Spinal cord (tissue), 10 donors: Measurements from ENCODE around the gene ASTN2. TPM values are rescaled to one million over a fixed set of nuclear protein-coding genes. Genes with fewer than 3 reads are reported as not detected.
"Not testable (repeated sequence)": the region's sequence is repeated elsewhere in the genome, so short reads cannot be mapped to it uniquely, and the experiment has no call there.

Experiments
- DNase-seq, 6 donors: peaks; one replicate each; pipeline versions ENCODE4 v3.0.0 to v3.0.0-alpha.2; 2013 to 2015; ENCODE audit warnings: low spot score in 6 of 6, low read depth in 4 of 6
- H3K27ac ChIP-seq: one replicate; pipeline ENCODE4 v1.5.1; 2013; ENCODE audit warnings: low read depth, low read length, control low read depth
- H3K27me3 ChIP-seq: one replicate; pipeline ENCODE4 v1.6.1; 2013; ENCODE audit warnings: low read length; ENCODE audit not compliant: control insufficient read depth, insufficient read depth
- H3K36me3 ChIP-seq: one replicate; pipeline ENCODE4 v1.6.1; 2013; ENCODE audit warnings: low read length; ENCODE audit not compliant: control insufficient read depth, insufficient read depth
- H3K4me1 ChIP-seq: one replicate; pipeline ENCODE4 v1.6.1; 2013; ENCODE audit warnings: low read length; ENCODE audit not compliant: control insufficient read depth, insufficient read depth
- H3K4me3 ChIP-seq: one replicate; pipeline ENCODE4 v1.5.1; 2013; ENCODE audit warnings: low read depth, low read length, control low read depth
- H3K9me3 ChIP-seq: one replicate; pipeline ENCODE4 v1.6.1; 2013; ENCODE audit warnings: low read length; ENCODE audit not compliant: control insufficient read depth, insufficient read depth
- WGBS: methylation state at CpG from one replicate; pipeline ENCODE4 v1.1.5; 2013; ENCODE audit warnings: missing lambda C conversion rate; ENCODE audit not compliant: insufficient coverage; 5-methylcytosine and 5-hydroxymethylcytosine counted together
- polyA plus RNA-seq, 2 donors: library from polyadenylated mRNA; unstranded; fragments of 120-200 nt; gene quantifications; one replicate each; pipeline ENCODE4 v1.2.1, GENCODE V29; 2013; ENCODE audit not compliant: insufficient read length in 2 of 2
- total RNA-seq, 2 donors: library from RNA; depleted of rRNA in 1 of 2; stranded (reverse); fragments of 120-200 nt in 1 of 2; fragments of >200 nt in 1 of 2; gene quantifications; one replicate each; pipeline versions ENCODE4 v1.2.3 to v1.2.4, GENCODE V29; 2013 to 2014
- donor health status: healthy.

Gene ASTN2
- total and polyA plus RNA-seq, 4 donors, result 35.8 to 48.8 (median 41.4) TPM

DNA sequence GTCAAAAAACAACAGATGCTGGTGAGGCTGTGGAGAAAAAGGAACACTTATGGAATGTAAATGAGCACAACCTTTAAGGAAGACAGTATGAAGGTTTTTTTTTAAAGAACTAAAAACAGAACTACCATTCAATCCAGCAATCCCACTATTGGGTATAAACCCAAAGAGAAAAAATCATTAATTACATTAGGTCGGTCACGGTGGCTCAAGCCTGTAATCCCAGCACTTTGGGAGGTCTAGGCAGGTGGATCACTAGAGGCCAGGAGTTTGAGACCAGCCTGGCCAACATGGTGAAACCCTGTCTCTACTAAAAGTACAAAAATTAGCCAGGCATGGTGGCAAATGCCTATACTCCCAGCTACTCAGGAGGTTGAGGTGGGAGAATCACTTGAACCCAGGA lies 584.5 kb downstream of the ASTN2 start:
- no CpG with 5 or more reads among the region's 2 CpGs for WGBS

DNA sequence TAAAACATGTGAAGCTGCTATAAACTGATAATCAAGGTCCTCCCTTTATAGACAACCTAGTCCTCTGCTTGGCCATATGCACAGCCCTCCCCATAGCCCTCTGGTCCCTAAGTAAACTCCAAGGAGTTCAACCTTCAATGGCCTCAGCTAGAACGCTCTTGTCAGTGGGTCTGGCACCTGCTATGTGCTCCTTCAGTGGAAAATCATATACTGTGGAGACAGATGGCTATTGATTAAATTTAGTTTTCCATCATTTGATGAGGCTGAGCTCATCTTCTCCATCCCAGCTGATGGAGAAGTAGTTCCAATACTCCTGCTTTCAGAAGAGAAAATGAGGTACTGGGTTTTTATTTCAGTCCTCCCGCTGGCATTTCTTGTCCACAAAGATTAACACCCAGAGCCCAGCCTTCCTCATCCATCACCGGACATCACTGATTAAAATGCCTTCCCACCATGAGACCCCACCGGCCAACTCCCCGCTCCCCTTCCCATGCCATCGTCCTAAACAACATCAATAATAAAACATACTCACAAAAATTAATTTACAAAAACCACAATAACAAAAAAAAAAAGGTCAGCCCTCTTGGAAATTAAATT lies 593.1 kb downstream of the ASTN2 start:
- Histone ChIP-seq H3K4me1 (no peaks in the 10 kb centered on the region), H3K4me3 (no peak overlapping the region), H3K27ac (no peak overlapping the region), H3K27me3 (no peaks in the 10 kb centered on the region), H3K9me3 (no peaks in the 10 kb centered on the region), H3K36me3 (no peaks in the 10 kb centered on the region)
- 72% methylated on average over 3 of the region's 6 CpGs for WGBS
- DNase-seq, result no peak

More for the DNA sequence above, 584.5 kb downstream of the ASTN2 start:
- H3K36me3 ChIP-seq, H3K9me3 ChIP-seq, H3K27ac ChIP-seq, DNase-seq, H3K4me3 ChIP-seq, H3K27me3 ChIP-seq, H3K4me1 ChIP-seq: not testable (repeated sequence)

DNA sequence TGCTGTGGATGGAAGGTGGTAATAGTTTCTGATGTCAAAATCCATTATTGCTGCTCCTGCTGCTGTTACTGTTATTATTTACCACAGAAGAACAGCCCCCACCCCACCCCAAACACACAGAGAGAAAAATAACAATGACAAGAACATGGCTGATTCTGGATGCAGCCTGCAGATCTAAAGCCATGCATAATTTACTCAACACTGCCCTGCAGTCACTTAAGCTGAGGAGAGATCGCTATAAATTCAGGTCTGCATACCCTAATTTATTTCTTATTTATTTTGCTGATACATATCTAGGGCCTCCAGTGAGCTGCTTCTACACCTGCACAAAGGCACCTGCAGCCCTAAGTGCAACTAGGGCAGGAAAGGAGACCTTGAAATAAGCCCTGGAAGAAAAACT lies 595.7 kb downstream of the ASTN2 start:
- no peaks in the 10 kb centered on the region for H3K36me3 ChIP-seq
- H3K27ac ChIP-seq, result no peak overlapping the region
- H3K4me1 ChIP-seq, result no peaks in the 10 kb centered on the region

GRCh38 chr9:116817762-116818161 lies 597.1 kb downstream of the ASTN2 start:
- Histone ChIP-seq H3K27ac (no peak overlapping the region), H3K36me3 (no peaks in the 10 kb centered on the region), H3K4me1 (no peaks in the 10 kb centered on the region), H3K9me3 (no peaks in the 10 kb centered on the region), H3K27me3 (no peaks in the 10 kb centered on the region), H3K4me3 (no peak overlapping the region)
- no peak for DNase-seq
- WGBS, result no CpG with 5 or more reads among the region's 1 CpG

More for the DNA sequence above, 595.7 kb downstream of the ASTN2 start:
- DNase-seq, result peak in 1 of 6 donors; percentile 40
- no peaks in the 10 kb centered on the region for H3K9me3 ChIP-seq
- H3K4me3 ChIP-seq, result no peak overlapping the region
- WGBS, result no CpG with 5 or more reads among the region's 1 CpG
- H3K27me3 ChIP-seq, result no peaks in the 10 kb centered on the region

DNA sequence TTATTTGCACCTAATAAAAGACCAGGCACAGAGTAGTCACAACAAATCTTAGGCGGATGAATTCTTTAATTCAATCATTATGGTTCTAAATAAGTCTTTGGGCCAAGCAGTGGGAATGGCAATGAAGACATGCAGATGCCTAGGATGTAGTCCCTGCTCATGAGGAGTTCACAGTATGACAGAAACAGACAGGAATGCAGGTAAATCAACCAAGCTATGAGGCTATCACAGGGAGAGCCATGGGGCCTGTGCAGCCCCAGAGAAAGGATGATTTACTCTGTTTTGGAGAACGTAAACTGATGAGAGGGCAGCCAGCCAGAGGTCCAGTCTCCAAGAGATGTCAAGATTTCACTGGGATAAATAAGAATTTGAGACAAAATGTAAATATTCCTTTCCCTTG lies 598.4 kb downstream of the ASTN2 start:
- WGBS, result no CpG with 5 or more reads among the region's 2 CpGs
- Histone ChIP-seq H3K4me1 (no peaks in the 10 kb centered on the region), H3K27me3 (no peaks in the 10 kb centered on the region), H3K9me3 (no peaks in the 10 kb centered on the region), H3K27ac (no peak overlapping the region), H3K36me3 (no peaks in the 10 kb centered on the region), H3K4me3 (no peak overlapping the region)
- no peak for DNase-seq

DNA sequence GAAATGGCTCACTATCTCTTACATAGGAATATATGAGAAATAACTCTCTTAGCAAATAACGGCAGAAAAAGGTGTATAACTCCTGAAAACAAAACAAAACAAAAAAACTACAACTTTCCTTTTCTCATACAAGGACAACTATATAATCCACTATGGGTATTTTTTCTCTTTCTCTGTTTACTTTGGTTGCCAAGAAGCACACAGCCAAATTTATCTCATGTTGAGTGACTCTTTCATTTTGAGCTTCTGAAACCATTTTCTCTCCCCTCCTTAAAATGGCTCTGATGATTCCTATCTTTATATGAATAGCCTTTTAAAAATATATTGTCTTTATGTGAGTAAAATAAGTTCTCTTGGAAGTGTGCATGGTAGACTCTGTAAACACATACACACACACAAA lies 599.0 kb downstream of the ASTN2 start:
- Histone ChIP-seq H3K27me3 (no peaks in the 10 kb centered on the region), H3K4me1 (no peaks in the 10 kb centered on the region), H3K27ac (no peak overlapping the region), H3K36me3 (no peaks in the 10 kb centered on the region), H3K9me3 (no peaks in the 10 kb centered on the region), H3K4me3 (no peak overlapping the region)
- DNase-seq, result no peak
- WGBS, result no CpG with 5 or more reads among the region's 1 CpG

DNA sequence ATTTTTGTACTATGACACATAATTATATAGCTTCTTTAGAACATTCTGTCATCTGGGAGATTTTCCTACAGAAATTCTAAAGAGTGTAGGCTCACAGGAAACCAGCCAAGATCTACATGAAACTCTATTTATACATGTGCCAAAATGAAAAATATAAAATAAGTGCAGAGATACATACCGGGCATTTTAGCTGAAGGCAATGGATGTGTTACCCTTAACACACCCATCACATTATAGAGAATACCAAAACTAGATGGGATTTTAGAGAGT lies 601.9 kb downstream of the ASTN2 start:
- WGBS, result no CpG with 5 or more reads among the region's 1 CpG
- peak in 1 of 6 donors; percentile 57 for DNase-seq

GRCh38 chr9:116812231-116813030 lies 602.4 kb downstream of the ASTN2 start:
- H3K36me3 ChIP-seq, result no peaks in the 10 kb centered on the region
- no peaks in the 10 kb centered on the region for H3K27me3 ChIP-seq
- no peak overlapping the region for H3K27ac ChIP-seq
- 71% methylated on average over 4 of the region's 7 CpGs for WGBS
- H3K4me3 ChIP-seq, result no peak overlapping the region
- no peak for DNase-seq
- H3K9me3 ChIP-seq, result no peaks in the 10 kb centered on the region
- H3K4me1 ChIP-seq, result no peaks in the 10 kb centered on the region

More for the DNA sequence above, 601.9 kb downstream of the ASTN2 start:
- no peak overlapping the region for H3K27ac ChIP-seq
- no peak overlapping the region for H3K4me3 ChIP-seq
- H3K9me3 ChIP-seq, result no peaks in the 10 kb centered on the region
- no peaks in the 10 kb centered on the region for H3K27me3 ChIP-seq
- no peaks in the 10 kb centered on the region for H3K36me3 ChIP-seq
- no peaks in the 10 kb centered on the region for H3K4me1 ChIP-seq

DNA sequence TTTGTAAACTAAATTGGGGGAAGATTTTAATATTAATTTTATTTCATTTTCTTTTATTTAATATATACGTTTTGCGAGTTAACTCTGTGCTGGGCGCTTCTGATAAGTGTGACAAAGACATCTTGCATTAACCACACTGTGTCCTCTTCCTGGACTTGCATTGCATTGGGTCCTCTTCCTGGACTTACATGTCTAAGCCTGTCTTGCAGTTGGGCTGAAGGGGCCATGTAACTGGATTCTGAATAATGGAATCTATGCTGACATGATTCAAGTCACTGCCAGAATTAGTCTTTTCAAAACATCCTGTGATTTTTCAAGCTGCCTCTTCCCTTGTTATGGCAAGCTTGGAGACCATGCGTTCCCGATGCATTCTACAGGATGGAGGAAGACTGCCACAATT lies 605.2 kb downstream of the ASTN2 start:
- no peaks in the 10 kb centered on the region for H3K9me3 ChIP-seq
- no CpG with 5 or more reads among the region's 5 CpGs for WGBS
- H3K27me3 ChIP-seq, result no peaks in the 10 kb centered on the region
- H3K4me1 ChIP-seq, result no peaks in the 10 kb centered on the region
- no peak for DNase-seq
- H3K4me3 ChIP-seq, result no peak overlapping the region
- H3K27ac ChIP-seq, result no peak overlapping the region
- H3K36me3 ChIP-seq, result no peaks in the 10 kb centered on the region

- H3K36me3 ChIP-seq, result peaks cover 2% of the 10 kb centered on the region
- no peaks in the 10 kb centered on the region for H3K9me3 ChIP-seq
- H3K27ac ChIP-seq, result no peak overlapping the region
- no peaks in the 10 kb centered on the region for H3K4me1 ChIP-seq
- H3K27me3 ChIP-seq, result no peaks in the 10 kb centered on the region
- no peak overlapping the region for H3K4me3 ChIP-seq
- 30% methylated on average over 1 of the region's 1 CpG for WGBS
- no peak for DNase-seq
Measured at GRCh38 chr9:116806075-116806474, 608.8 kb downstream of the ASTN2 start.
